B cell (primary cell): ENCODE results near the gene PCDHA1. TPM values are rescaled to one million over a fixed set of nuclear protein-coding genes. Genes with fewer than 3 reads are reported as not detected.

Experiments
- ATAC-seq: fragments of 200-7000 bp; cut with Tn5 transposase; one replicate; pipeline ENCODE4 v1.10.0; 2021; ENCODE audit warnings: low read depth, mild to moderate bottlenecking, moderate number of reproducible peaks, moderate library complexity
- CTCF ChIA-PET: fragments of 350-600 bp; sonication (Branson Sonifier 250); formaldehyde crosslinking; loops from one replicate; lab custom pipeline; 2021; ENCODE audit warnings: antibody characterized with exemption, inconsistent platforms; lab: Charles Lee
- POLR2A ChIA-PET: fragments of 350-600 bp; sonication (Branson Sonifier 250); formaldehyde crosslinking; loops from one replicate; lab custom pipeline; 2021; ENCODE audit warnings: antibody characterized with exemption; lab: Charles Lee
- DNase-seq: peaks from one replicate; pipeline ENCODE4 v3.0.0; 2013
- H2AFZ ChIP-seq: 2 replicates; pipeline ENCODE4 v1.6.1; 2012; ENCODE audit warnings: mild to moderate bottlenecking, low read depth, low read length; ENCODE audit not compliant: insufficient read depth, poor library complexity, severe bottlenecking
- H3K27ac ChIP-seq, 2 donors: 1 replicate in 1 of 2; 2 replicates in 1 of 2; pipeline ENCODE4 v1.5.1; 2012 to 2013; ENCODE audit warnings: low read length in 2 of 2, mild to moderate bottlenecking in 2 of 2, moderate library complexity in 1 of 2
- H3K27me3 ChIP-seq, 4 experiments: fragments of 200-600 bp in 1 of 4; sonication (generic) in 1 of 4; replicated peaks in 1 of 4; 1 replicate in 2 of 4; 2 replicates in 2 of 4; pipeline versions ENCODE4 v1.6.1 to v1.7.0; 2013 to 2016; ENCODE audit warnings: low read length in 3 of 4, mild to moderate bottlenecking in 2 of 4, mixed read lengths in 1 of 4, moderate library complexity in 1 of 4; ENCODE audit not compliant: insufficient read depth in 4 of 4, control insufficient read depth in 3 of 4; ENCODE audit errors: control extremely low read depth in 1 of 4
- H3K36me3 ChIP-seq, 2 experiments: replicated peaks in 1 of 2; 1 replicate in 1 of 2; 2 replicates in 1 of 2; pipeline versions ENCODE4 v1.6.1 to v1.7.1; 2013; ENCODE audit warnings: low read length in 1 of 2; ENCODE audit not compliant: insufficient read depth in 2 of 2, control insufficient read depth in 1 of 2; ENCODE audit errors: control extremely low read depth in 1 of 2, extremely low read depth in 1 of 2
- H3K4me1 ChIP-seq, 2 donors: fragments of 200-600 bp in 1 of 2; sonication (generic) in 1 of 2; 1 replicate in 1 of 2; 2 replicates in 1 of 2; pipeline versions ENCODE4 v1.5.1 to v1.6.1; 2013 to 2017; ENCODE audit warnings: low read length in 2 of 2; ENCODE audit not compliant: control insufficient read depth in 2 of 2, insufficient read depth in 2 of 2
- H3K4me2 ChIP-seq: replicated peaks from 2 replicates; pipeline ENCODE3; 2012; ENCODE audit warnings: mild to moderate bottlenecking, low read depth, low read length; ENCODE audit not compliant: poor library complexity, severe bottlenecking
- H3K4me3 ChIP-seq, 5 experiments: fragments of 200-600 bp in 1 of 5; sonication (generic) in 1 of 5; 1 replicate in 3 of 5; 2 replicates in 2 of 5; pipeline versions ENCODE4 v1.5.1 to v1.7.0; 2011 to 2016; ENCODE audit warnings: low read length in 4 of 5, mild to moderate bottlenecking in 4 of 5, low read depth in 2 of 5, control low read depth in 1 of 5, moderate library complexity in 1 of 5; ENCODE audit not compliant: insufficient read depth in 1 of 5; ENCODE audit errors: control extremely low read depth in 1 of 5, extremely low read depth in 1 of 5
- H3K79me2 ChIP-seq: fragments of 200-600 bp; sonication (generic); one replicate; pipeline ENCODE4 v1.6.0; 2016; ENCODE audit warnings: low read length; ENCODE audit not compliant: control insufficient read depth, insufficient read depth
- H3K9ac ChIP-seq: fragments of 200-600 bp; sonication (generic); 2 replicates; pipeline ENCODE4 v1.6.1; 2017; ENCODE audit warnings: mild to moderate bottlenecking, low read length, moderate library complexity
- H3K9me3 ChIP-seq, 3 donors: one replicate each; pipeline versions ENCODE4 v1.6.1 to v1.7.1; 2013; ENCODE audit warnings: low read length in 2 of 3; ENCODE audit not compliant: control insufficient read depth in 2 of 3, insufficient read depth in 1 of 3; ENCODE audit errors: control extremely low read depth in 1 of 3
- H4K20me1 ChIP-seq: 2 replicates; pipeline ENCODE4 v1.6.0; 2012; ENCODE audit warnings: mild to moderate bottlenecking, low read length; ENCODE audit not compliant: insufficient read depth, control insufficient read depth, poor library complexity, severe bottlenecking
- H3K27ac Mint-ChIP-seq: one replicate; pipeline ENCODE4 v1.8.0; 2021; ENCODE audit warnings: mixed read lengths
- H3K27me3 Mint-ChIP-seq: one replicate; pipeline ENCODE4 v1.8.0; 2021; ENCODE audit warnings: mixed read lengths
- H3K4me1 Mint-ChIP-seq: one replicate; pipeline ENCODE4 v1.8.0; 2021; ENCODE audit warnings: mixed read lengths
- H3K4me3 Mint-ChIP-seq: one replicate; pipeline ENCODE4 v1.8.0; 2021; ENCODE audit warnings: mixed read lengths
- H3K9me3 Mint-ChIP-seq: one replicate; pipeline ENCODE4 v1.8.0; 2022; ENCODE audit warnings: mixed read lengths; ENCODE audit not compliant: insufficient read depth
- CTCF ChIP-seq: fragments of 200-600 bp; IDR thresholded peaks from one replicate; pipeline ENCODE4 v1.8.0; 2022; ENCODE audit warnings: antibody characterized with exemption, mild to moderate bottlenecking
- EZH2 ChIP-seq: IDR thresholded peaks from 2 replicates; pipeline ENCODE4 v1.6.1; 2012; ENCODE audit warnings: borderline replicate concordance, low read depth, mild to moderate bottlenecking, moderate library complexity, low read length; ENCODE audit not compliant: insufficient read depth, poor library complexity, severe bottlenecking
- WGBS: methylation state at CpG from one replicate; pipeline ENCODE4 v1.1.5; 2013; ENCODE audit warnings: missing lambda C conversion rate; ENCODE audit not compliant: insufficient coverage; 5-methylcytosine and 5-hydroxymethylcytosine counted together
- intact Hi-C: fragments of 100-400 bp; cut with micrococcal nuclease; formaldehyde crosslinking; loops from one replicate; pipeline ENCODE4 v1.10.0; 2022
- polyA plus RNA-seq: library from polyadenylated mRNA; depleted of rRNA; stranded (reverse); fragments of >200 nt; gene quantifications from 2 replicates; pipeline ENCODE4 v1.2.3, GENCODE V29; 2012
- total RNA-seq, 2 donors: library from RNA; stranded (reverse); fragments of 120-200 nt in 1 of 2; gene quantifications; 1 replicate in 1 of 2; 2 replicates in 1 of 2; pipeline versions ENCODE4 v1.2.3 to v1.2.4, GENCODE V29; 2013 to 2022

The PCDHA1 gene
- total and polyA plus RNA-seq, 2 donors (not counting 1 experiment from before 2014, with no cell fraction given), result not detected

GRCh38 chr5:140978260-140978659, 192.3 kb downstream of the PCDHA1 start:
- Histone ChIP-seq H3K9me3 (no peaks in the 10 kb centered on the region), H3K27me3 (peaks cover 0 to 4% (median 0%) of the 10 kb centered on the region in 4 experiments), H3K9ac (no peak overlapping the region), H2AFZ (no peak overlapping the region), H3K27ac (no peak overlapping the region), H3K4me2 (no peak overlapping the region), H3K4me1 (no peaks in the 10 kb centered on the region), H3K36me3 (no peaks in the 10 kb centered on the region), H3K4me3 (no peak overlapping the region), H4K20me1 (no peaks in the 10 kb centered on the region), H3K79me2 (no peaks in the 10 kb centered on the region)
- 100% methylated on average over 1 of the region's 2 CpGs for WGBS
- Mint-ChIP-seq H3K4me1 (no peaks in the 10 kb centered on the region), H3K9me3 (no peaks in the 10 kb centered on the region), H3K27me3 (peaks cover 7% of the 10 kb centered on the region), H3K4me3 (no peak overlapping the region), H3K27ac (no peak overlapping the region)
- ATAC-seq (no peak), DNase-seq (no peak)
- intact Hi-C loops, result no loop called here
- ChIA-PET POLR2A (no interaction called here), CTCF (no interaction called here)
- TF ChIP-seq CTCF, result no peak
- TF ChIP-seq EZH2, result no peak

GRCh38 chr5:140978983-140979382, 193.0 kb downstream of the PCDHA1 start:
- TF ChIP-seq EZH2 (no peak), CTCF (no peak)

More at GRCh38 chr5:140978983-140979382, 193.0 kb downstream of the PCDHA1 start:
- intact Hi-C loops, result no loop called here
- Histone ChIP-seq H3K9ac (no peak overlapping the region), H4K20me1 (no peaks in the 10 kb centered on the region), H3K4me1 (no peaks in the 10 kb centered on the region), H3K9me3 (no peaks in the 10 kb centered on the region), H3K4me3 (no peak overlapping the region), H3K4me2 (no peak overlapping the region), H2AFZ (no peak overlapping the region), H3K36me3 (no peaks in the 10 kb centered on the region), H3K27me3 (peaks cover 0 to 4% (median 0%) of the 10 kb centered on the region in 4 experiments), H3K27ac (no peak overlapping the region), H3K79me2 (no peaks in the 10 kb centered on the region)
- Mint-ChIP-seq H3K27me3 (peaks cover 7% of the 10 kb centered on the region), H3K4me3 (no peak overlapping the region), H3K9me3 (no peaks in the 10 kb centered on the region), H3K4me1 (no peaks in the 10 kb centered on the region), H3K27ac (no peak overlapping the region)
- WGBS, result 93% methylated on average over 1 of the region's 1 CpG
- DNase-seq, result no peak
- no peak for ATAC-seq
- ChIA-PET CTCF (no interaction called here), POLR2A (no interaction called here)
